Endothelial cell of umbilical vein (primary cell): ENCODE data around the gene DNAAF2. TPM values are rescaled to one million over a fixed set of nuclear protein-coding genes. Genes with fewer than 3 reads are reported as not detected.

ENCODE experiments used
- BruUV-seq: library from RNA; stranded (reverse); fragments of 400-500 nt; replicated peaks from 2 replicates; lab custom pipeline; 2021; lab: Mats Ljungman, UMichigan
- CTCF ChIA-PET: fragments of 300-600, 350-600 bp; sonication (Branson Sonifier 250); formaldehyde crosslinking; loops from one replicate; lab custom pipeline; 2021; ENCODE audit warnings: antibody characterized with exemption, inconsistent platforms; lab: Charles Lee
- POLR2A ChIA-PET: fragments of 300-600, 350-600 bp; sonication (Branson Sonifier 250); formaldehyde crosslinking; loops from one replicate; lab custom pipeline; 2021; ENCODE audit warnings: antibody characterized with exemption, inconsistent platforms; lab: Charles Lee
- DNase-seq: peaks from one replicate; pipeline ENCODE4 v3.0.0-alpha.2; 2011; ENCODE audit warnings: low read depth, low spot score
- FAIRE-seq: peaks from 2 replicates; lab custom pipeline; 2011; peaks lifted over from hg19 to GRCh38; lab: Jason Lieb, UNC
- H2AFZ ChIP-seq: 2 replicates; pipeline ENCODE4 v1.6.0; 2012; ENCODE audit warnings: low read depth, low read length, control low read depth, inconsistent platforms
- H3K27ac ChIP-seq: 2 replicates; pipeline ENCODE4 v1.5.1; 2011; ENCODE audit warnings: low read depth, mild to moderate bottlenecking, control low read depth, low read length, moderate library complexity; ENCODE audit not compliant: insufficient read depth
- H3K27me3 ChIP-seq, 2 experiments: 2 replicates each; pipeline versions ENCODE4 v1.6.0 to v1.6.1; 2011; ENCODE audit warnings: low read length in 2 of 2, mixed read lengths in 1 of 2; ENCODE audit not compliant: control insufficient read depth in 2 of 2, insufficient read depth in 2 of 2
- H3K36me3 ChIP-seq, 2 experiments: 2 replicates in 1 of 2; 3 replicates in 1 of 2; pipeline ENCODE4 v1.5.1; 2011; ENCODE audit warnings: low read length in 2 of 2, mild to moderate bottlenecking in 1 of 2, moderate library complexity in 1 of 2; ENCODE audit not compliant: control insufficient read depth in 2 of 2, insufficient read depth in 2 of 2; ENCODE audit errors: extremely low read depth in 1 of 2
- H3K4me1 ChIP-seq: 3 replicates; pipeline ENCODE4 v1.5.1; 2011; ENCODE audit warnings: mild to moderate bottlenecking, low read length; ENCODE audit not compliant: control insufficient read depth, insufficient read depth; ENCODE audit errors: extremely low read depth
- H3K4me2 ChIP-seq: 2 replicates; pipeline ENCODE4 v1.6.1; 2011; ENCODE audit warnings: low read length, control low read depth, mixed read lengths; ENCODE audit not compliant: insufficient read depth
- H3K4me3 ChIP-seq, 3 experiments: fragments of 200-600 bp in 1 of 3; sonication (generic), shearing (Covaris generic) in 1 of 3; replicated peaks in 1 of 3; 2 replicates each; pipeline ENCODE4 v1.5.1; 2011 to 2016; ENCODE audit warnings: control low read depth in 3 of 3, low read length in 3 of 3, mild to moderate bottlenecking in 2 of 3, inconsistent platforms in 1 of 3, low read depth in 1 of 3, moderate library complexity in 1 of 3; ENCODE audit not compliant: insufficient read depth in 1 of 3
- H3K79me2 ChIP-seq: 2 replicates; pipeline ENCODE4 v1.6.0; 2012; ENCODE audit warnings: low read length, inconsistent platforms; ENCODE audit not compliant: control insufficient read depth, insufficient read depth
- H3K9ac ChIP-seq: replicated peaks from 2 replicates; pipeline ENCODE3; 2011; ENCODE audit warnings: low read length, control low read depth; ENCODE audit not compliant: insufficient read depth; ENCODE audit errors: extremely low read depth
- H3K9me1 ChIP-seq: replicated peaks from 3 replicates; pipeline ENCODE4 v1.6.0; 2011; ENCODE audit warnings: mild to moderate bottlenecking, low read length; ENCODE audit not compliant: control insufficient read depth, insufficient read depth; ENCODE audit errors: extremely low read depth
- H3K9me3 ChIP-seq: replicated peaks from 2 replicates; pipeline ENCODE4 v1.5.1; 2012; ENCODE audit warnings: low read length, inconsistent platforms; ENCODE audit not compliant: control insufficient read depth, insufficient read depth
- H4K20me1 ChIP-seq: replicated peaks from 2 replicates; pipeline ENCODE3; 2011; ENCODE audit warnings: mild to moderate bottlenecking, low read length; ENCODE audit not compliant: control insufficient read depth, insufficient read depth; ENCODE audit errors: extremely low read depth
- EZH2 ChIP-seq: IDR thresholded peaks from 2 replicates; pipeline ENCODE4 v1.6.1; 2012; ENCODE audit warnings: borderline replicate concordance, low read depth, mild to moderate bottlenecking, moderate library complexity, low read length, inconsistent platforms; ENCODE audit not compliant: severe bottlenecking
- FOS ChIP-seq: IDR thresholded peaks from 2 replicates; pipeline ENCODE4 v1.6.1; 2011; ENCODE audit warnings: mild to moderate bottlenecking, low read length, moderate library complexity, borderline replicate concordance; ENCODE audit not compliant: insufficient read depth
- GATA2 ChIP-seq: IDR thresholded peaks from 2 replicates; pipeline ENCODE4 v1.7.0; 2011; ENCODE audit warnings: low read depth, mild to moderate bottlenecking, moderate library complexity, mixed read lengths, low read length; ENCODE audit not compliant: insufficient read length, insufficient read depth
- JUN ChIP-seq: IDR thresholded peaks from 2 replicates; pipeline ENCODE4 v1.6.1; 2011; ENCODE audit warnings: borderline replicate concordance, low read depth; ENCODE audit not compliant: insufficient read length, insufficient read depth
- MYC ChIP-seq: IDR thresholded peaks from one replicate; pipeline ENCODE4 v1.6.1; 2011; ENCODE audit warnings: mild to moderate bottlenecking, low read depth, low read length
- POLR2A ChIP-seq: IDR thresholded peaks from 2 replicates; pipeline ENCODE4 v1.6.1; 2012; ENCODE audit warnings: low read depth, mild to moderate bottlenecking, control low read depth, low read length
- POLR2AphosphoS5 ChIP-seq: IDR thresholded peaks from 2 replicates; pipeline ENCODE4 v1.6.1; 2012; ENCODE audit warnings: low read depth, mild to moderate bottlenecking, control low read depth, low read length, moderate library complexity; ENCODE audit not compliant: insufficient read depth
- dilution Hi-C: fragments of 300-500 bp; cut with MboI; formaldehyde crosslinking; loops from one replicate; pipeline ENCODE4 v1.15.0; 2019; ENCODE audit warnings: low sequenced_read_pairs; ENCODE audit not compliant: extremely low pct_ligation_motif_present
- intact Hi-C: fragments of 100-400 bp; cut with micrococcal nuclease; formaldehyde crosslinking; loops from one replicate; pipeline ENCODE4 v1.10.0; 2022
- polyA plus RNA-seq, 4 experiments: library from polyadenylated mRNA; depleted of rRNA in 3 of 4; stranded (reverse) in 3 of 4; unstranded in 1 of 4; fragments of >200 nt; gene quantifications; 2 replicates each; pipeline versions ENCODE4 v1.2.1 to v1.2.3, GENCODE V29; 2011 to 2012; ENCODE audit warnings: missing spikeins in 1 of 4
- total RNA-seq: library from RNA; stranded (reverse); gene quantifications from 2 replicates; pipeline ENCODE4 v1.2.3, GENCODE V29; 2021
- TF ChIP-seq, protein P1 (sequence below): IDR thresholded peaks from 2 replicates; pipeline ENCODE4 v1.6.1; 2011; ENCODE audit not compliant: insufficient read depth, insufficient read length
- TF ChIP-seq, protein P2 (sequence below), 2 donors: IDR thresholded peaks; 1 replicate in 1 of 2; 2 replicates in 1 of 2; pipeline ENCODE4 v1.5.1; 2011; ENCODE audit warnings: low read length in 2 of 2, mild to moderate bottlenecking in 2 of 2, moderate library complexity in 2 of 2, control low read depth in 1 of 2, inconsistent platforms in 1 of 2, low read depth in 1 of 2; ENCODE audit not compliant: insufficient read depth in 1 of 2; ENCODE audit errors: extremely low read depth in 1 of 2

Gene DNAAF2
- total and polyA plus RNA-seq, 2 donors (not counting 3 experiments of a cell fraction or from before 2014, with no cell fraction given), result 3.0 to 5.7 TPM

DNA sequence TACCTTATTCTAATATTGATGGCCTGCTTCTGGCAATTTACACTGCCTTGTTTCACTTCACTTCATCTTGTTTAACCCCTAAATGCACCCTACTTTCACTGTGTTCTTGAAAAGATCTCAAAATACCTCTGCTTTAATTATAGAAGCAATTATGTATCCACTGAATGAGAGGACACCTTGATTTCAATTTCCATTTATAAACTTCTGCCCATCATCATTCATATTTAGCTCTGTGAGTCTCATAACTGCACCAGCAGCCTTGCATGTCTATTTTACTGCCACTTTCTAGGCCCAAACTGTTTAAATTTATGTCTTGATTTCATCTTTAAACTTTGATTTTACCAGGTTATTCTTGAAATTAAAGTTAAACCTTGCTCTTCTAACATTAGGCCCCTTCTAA is 7.1 kb upstream of the DNAAF2 start:
- no peak overlapping the region for H2AFZ ChIP-seq
- intact Hi-C loops, result no loop called here
- no peaks in the 10 kb centered on the region for H4K20me1 ChIP-seq
- dilution Hi-C loops, result no loop called here
- H3K79me2 ChIP-seq, result peaks cover 23% of the 10 kb centered on the region
- no peaks in the 10 kb centered on the region for H3K9me3 ChIP-seq
- H3K4me3 ChIP-seq, result no peak overlapping the region
- H3K36me3 ChIP-seq, result peaks cover 0 to 10% of the 10 kb centered on the region in 2 experiments
- FAIRE-seq, result peak; percentile 28
- POLR2A ChIA-PET, result no interaction called here
- no TSS peak for BruUV-seq
- no peak overlapping the region for H3K27ac ChIP-seq
- no peak overlapping the region for H3K4me2 ChIP-seq
- H3K4me1 ChIP-seq, result no peaks in the 10 kb centered on the region
- H3K27me3 ChIP-seq, result no peaks in the 10 kb centered on the region
- no peak overlapping the region for H3K9ac ChIP-seq
- no peak for DNase-seq
- CTCF ChIA-PET, result interaction anchor here (1.5 kb wide), 1 partner anchor 8 kb away, joined by 7 read pairs; no protein-coding TSS in a partner anchor
- no peaks in the 10 kb centered on the region for H3K9me1 ChIP-seq
- no peak for TF ChIP-seq EZH2
- TF ChIP-seq JUN, result no peak
- no peak for TF ChIP-seq MYC
- no peak for TF ChIP-seq GATA2
- no peak for TF ChIP-seq FOS
- TF ChIP-seq POLR2A, result no peak
- TF ChIP-seq POLR2AphosphoS5, result no peak

DNA sequence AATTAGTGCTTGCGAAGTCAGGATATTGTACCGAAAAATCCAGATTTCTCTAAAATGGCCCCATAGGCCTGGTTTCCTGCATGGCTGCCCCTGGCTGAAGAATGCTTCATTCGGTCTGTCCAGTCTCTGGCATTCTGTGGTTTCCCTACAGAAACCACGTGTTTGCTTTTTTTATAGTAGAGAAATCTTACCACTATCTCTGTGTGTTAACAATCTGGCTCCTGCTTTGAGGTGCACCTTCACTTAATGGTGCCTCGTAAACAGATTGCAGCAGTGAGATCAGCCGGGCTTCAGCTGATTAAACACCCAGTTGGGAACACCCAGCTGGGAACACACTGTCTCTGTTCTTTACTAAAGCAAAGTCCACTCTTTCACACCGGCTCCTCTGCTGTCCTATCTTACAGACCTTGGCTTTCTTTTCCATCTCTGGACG is 6.7 kb upstream of the DNAAF2 start:
- Histone ChIP-seq H3K4me2 (no peak overlapping the region), H3K9me3 (no peaks in the 10 kb centered on the region), H3K9ac (no peak overlapping the region), H3K27me3 (no peaks in the 10 kb centered on the region), H3K4me3 (no peak overlapping the region), H3K36me3 (peaks cover 0 to 8% of the 10 kb centered on the region in 2 experiments), H3K9me1 (no peaks in the 10 kb centered on the region), H2AFZ (no peak overlapping the region), H3K4me1 (no peaks in the 10 kb centered on the region), H3K79me2 (peaks cover 28% of the 10 kb centered on the region), H3K27ac (no peak overlapping the region), H4K20me1 (no peaks in the 10 kb centered on the region)
- dilution Hi-C loops, result no loop called here
- no peak for TF ChIP-seq GATA2
- TF ChIP-seq POLR2A, result no peak
- TF ChIP-seq, protein P1, sequence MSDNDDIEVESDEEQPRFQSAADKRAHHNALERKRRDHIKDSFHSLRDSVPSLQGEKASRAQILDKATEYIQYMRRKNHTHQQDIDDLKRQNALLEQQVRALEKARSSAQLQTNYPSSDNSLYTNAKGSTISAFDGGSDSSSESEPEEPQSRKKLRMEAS, result no peak
- TF ChIP-seq POLR2AphosphoS5, result no peak
- TF ChIP-seq MYC, result no peak
- no peak for TF ChIP-seq JUN
- TF ChIP-seq, protein P2, sequence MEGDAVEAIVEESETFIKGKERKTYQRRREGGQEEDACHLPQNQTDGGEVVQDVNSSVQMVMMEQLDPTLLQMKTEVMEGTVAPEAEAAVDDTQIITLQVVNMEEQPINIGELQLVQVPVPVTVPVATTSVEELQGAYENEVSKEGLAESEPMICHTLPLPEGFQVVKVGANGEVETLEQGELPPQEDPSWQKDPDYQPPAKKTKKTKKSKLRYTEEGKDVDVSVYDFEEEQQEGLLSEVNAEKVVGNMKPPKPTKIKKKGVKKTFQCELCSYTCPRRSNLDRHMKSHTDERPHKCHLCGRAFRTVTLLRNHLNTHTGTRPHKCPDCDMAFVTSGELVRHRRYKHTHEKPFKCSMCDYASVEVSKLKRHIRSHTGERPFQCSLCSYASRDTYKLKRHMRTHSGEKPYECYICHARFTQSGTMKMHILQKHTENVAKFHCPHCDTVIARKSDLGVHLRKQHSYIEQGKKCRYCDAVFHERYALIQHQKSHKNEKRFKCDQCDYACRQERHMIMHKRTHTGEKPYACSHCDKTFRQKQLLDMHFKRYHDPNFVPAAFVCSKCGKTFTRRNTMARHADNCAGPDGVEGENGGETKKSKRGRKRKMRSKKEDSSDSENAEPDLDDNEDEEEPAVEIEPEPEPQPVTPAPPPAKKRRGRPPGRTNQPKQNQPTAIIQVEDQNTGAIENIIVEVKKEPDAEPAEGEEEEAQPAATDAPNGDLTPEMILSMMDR (IDR thresholded peaks at IDR 0.05; ENCODE audit: extremely low read depth in 1 of 2, insufficient read depth in 1 of 2, low read depth in 1 of 2, low read length in 2 of 2), result no peak
- no peak for TF ChIP-seq EZH2
- TF ChIP-seq FOS, result no peak
- ChIA-PET POLR2A (no interaction called here), CTCF (no interaction called here)
- intact Hi-C loops, result no loop called here
- BruUV-seq, result no TSS peak
- FAIRE-seq, result no peak
- no peak for DNase-seq
